Hippocampal formation (tissue), 2 donors: ENCODE measurements around the gene IL1RAPL2.
"Not testable (repeated sequence)": the region's sequence is repeated elsewhere in the genome, so short reads cannot be mapped to it uniquely, and the experiment has no call there.

ENCODE experiments used
- DNase-seq, 2 donors: peaks; one replicate each; lab custom pipeline; 2025; lab: John Stamatoyannopoulos, UW

The IL1RAPL2 gene

GRCh38 chrX:105796877-105797276 is 1230.9 kb downstream of the IL1RAPL2 start:
- not testable (repeated sequence) for DNase-seq

DNA sequence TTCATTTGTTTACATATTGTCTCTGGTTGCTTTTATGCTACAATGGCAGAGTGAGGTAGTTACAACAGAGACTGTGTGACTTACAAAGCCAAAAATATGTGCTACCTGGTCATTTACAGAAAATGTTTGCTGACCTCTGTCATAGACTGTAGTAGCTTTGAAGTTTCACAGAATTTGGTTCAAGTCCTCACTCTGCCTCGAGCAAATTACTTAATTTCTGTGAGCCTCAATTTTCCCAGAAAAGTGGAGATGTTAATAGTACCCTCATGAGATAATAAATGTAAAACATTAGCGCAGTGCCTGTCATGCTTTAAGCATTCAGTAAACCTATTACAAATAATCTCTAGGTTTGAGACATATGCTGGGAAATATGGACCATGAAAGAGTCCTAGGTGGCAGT is 1237.9 kb downstream of the IL1RAPL2 start:
- DNase-seq: no peak

DNA sequence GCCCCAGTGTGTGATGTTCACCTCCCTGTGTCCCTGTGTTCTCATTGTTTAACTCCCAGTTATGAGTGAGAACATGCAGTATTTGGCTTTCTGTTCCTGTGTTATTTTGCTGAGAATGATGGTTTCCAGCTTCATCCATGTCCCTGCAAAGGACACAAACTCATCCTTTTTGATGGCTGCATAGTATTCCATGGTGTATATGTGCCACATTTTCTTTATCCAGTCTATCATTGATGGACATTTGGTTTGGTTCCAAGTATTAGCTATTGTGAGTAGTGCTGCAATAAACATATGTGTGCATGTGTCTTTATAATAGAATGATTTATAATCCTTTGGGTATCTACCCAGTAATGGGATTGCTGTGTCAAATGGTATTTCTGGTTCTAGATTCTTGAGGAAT is 1239.7 kb downstream of the IL1RAPL2 start:
- DNase-seq: not testable (repeated sequence)

DNA sequence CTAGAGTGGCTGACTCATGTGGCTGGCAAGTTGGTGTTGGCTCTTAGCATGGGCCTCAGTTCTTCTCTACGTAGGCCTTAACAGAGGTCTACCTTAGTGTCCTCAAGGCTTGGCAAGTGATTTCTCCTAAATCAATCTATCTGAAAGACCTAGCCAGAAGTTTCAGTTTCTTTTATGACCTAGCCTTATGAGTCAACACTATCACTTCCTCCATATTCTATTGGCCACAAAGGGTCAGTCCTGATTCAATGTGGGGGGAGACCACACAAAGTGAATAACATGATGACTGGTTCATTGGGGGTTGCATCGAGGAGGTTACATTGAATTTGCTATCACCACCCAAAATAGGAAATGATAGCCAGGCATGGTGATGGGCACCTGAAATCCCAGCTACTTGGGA is 1250.5 kb downstream of the IL1RAPL2 start:
- DNase-seq: no peak
